CD4-positive, alpha-beta T cell treated with Interferon gamma for 1 hour (primary cell): Measurements from ENCODE around the gene PER3.
A peak's percentile ranks its signal among the peaks of the same experiment; 100 is the strongest.

Experiments used
- DNase-seq: peaks from one replicate; pipeline ENCODE4 v3.0.0-alpha.2; 2020

Gene PER3

GRCh38 chr1:7783826-7784491 lies at the start of gene PER3:
Gene PER3, plus strand, starts transcription at chr1:7784291. Its CDS starts 587 bp downstream, at chr1:7784878.
- peak; percentile 95 for DNase-seq

- no peak for DNase-seq
These were observed 46.0 kb upstream of the PER3 start for GRCh38 chr1:7738044-7738443.

GRCh38 chr1:7743346-7743745 lies 40.7 kb upstream of the PER3 start:
- DNase-seq, result no peak

- no peak for DNase-seq
These were observed 39.2 kb upstream of the PER3 start for GRCh38 chr1:7744882-7745281.

GRCh38 chr1:7745783-7746182 lies 38.3 kb upstream of the PER3 start:
- DNase-seq, result no peak

GRCh38 chr1:7747605-7748004 lies 36.5 kb upstream of the PER3 start:
- no peak for DNase-seq

GRCh38 chr1:7749126-7749525 lies 35.0 kb upstream of the PER3 start:
- DNase-seq, result no peak

GRCh38 chr1:7751174-7751573 lies 32.9 kb upstream of the PER3 start:
- no peak for DNase-seq

GRCh38 chr1:7752512-7753417 lies 31.3 kb upstream of the PER3 start:
- no peak for DNase-seq

- DNase-seq, result no peak
These were observed 30.4 kb upstream of the PER3 start for GRCh38 chr1:7753641-7754040.

- DNase-seq, result no peak
These were observed 29.9 kb upstream of the PER3 start for GRCh38 chr1:7754234-7754633.

- no peak for DNase-seq
These were observed 28.6 kb upstream of the PER3 start for GRCh38 chr1:7755448-7755847.

- DNase-seq, result no peak
These were observed 23.8 kb upstream of the PER3 start for GRCh38 chr1:7760245-7760644.

- no peak for DNase-seq
These were observed 23.0 kb upstream of the PER3 start for GRCh38 chr1:7761103-7761502.

GRCh38 chr1:7767176-7767575 lies 16.9 kb upstream of the PER3 start:
- DNase-seq, result no peak

GRCh38 chr1:7768583-7768982 lies 15.5 kb upstream of the PER3 start:
- no peak for DNase-seq

GRCh38 chr1:7769673-7770412 lies 14.2 kb upstream of the PER3 start:
- DNase-seq, result no peak

- DNase-seq, result peak; percentile 28
These were observed 13.5 kb upstream of the PER3 start for GRCh38 chr1:7770669-7770996.

- DNase-seq, result peak; percentile 82
These were observed 12.9 kb upstream of the PER3 start, which contains the start of gene VAMP3 for GRCh38 chr1:7770997-7771822. Gene VAMP3, plus strand, starts transcription at chr1:7771296. Its CDS starts 88 bp downstream, at chr1:7771384.

GRCh38 chr1:7771823-7772299 lies 12.2 kb upstream of the PER3 start:
- DNase-seq, result no peak

GRCh38 chr1:7777591-7777990 lies 6.5 kb upstream of the PER3 start:
- DNase-seq, result no peak

GRCh38 chr1:7778133-7778628 lies 5.9 kb upstream of the PER3 start:
- no peak for DNase-seq
